Measurements from ENCODE around the gene LMAN1.
A peak's percentile ranks its signal among the peaks of the same experiment; 100 is the strongest.

Gene LMAN1

GRCh38 chr18:59359576-59359952 is 499 bp upstream of the LMAN1 start:
- no peak for DNase-seq

DNA sequence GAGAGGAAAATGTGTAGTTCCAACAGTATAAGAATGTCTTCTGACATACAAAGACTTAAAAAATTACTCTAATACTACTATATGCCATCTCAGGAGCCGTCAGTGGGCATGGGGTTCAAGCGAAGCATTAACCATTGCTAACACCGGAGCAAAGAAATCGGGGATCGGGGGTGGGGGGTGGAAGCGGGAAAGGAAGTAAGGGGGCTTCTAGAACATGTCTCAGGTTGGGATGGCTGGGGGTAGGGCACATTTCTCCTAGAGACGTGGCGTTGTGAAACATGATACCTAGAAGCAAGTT is 702 bp downstream of the LMAN1 start:
- no peak for DNase-seq

GRCh38 chr18:59357928-59358327 is 1.1 kb downstream of the LMAN1 start:
- DNase-seq: no peak

- DNase-seq: no peak
These were observed 4.3 kb downstream of the LMAN1 start for GRCh38 chr18:59354731-59355130.

GRCh38 chr18:59353079-59353680 is 5.9 kb downstream of the LMAN1 start:
- no peak for DNase-seq

DNA sequence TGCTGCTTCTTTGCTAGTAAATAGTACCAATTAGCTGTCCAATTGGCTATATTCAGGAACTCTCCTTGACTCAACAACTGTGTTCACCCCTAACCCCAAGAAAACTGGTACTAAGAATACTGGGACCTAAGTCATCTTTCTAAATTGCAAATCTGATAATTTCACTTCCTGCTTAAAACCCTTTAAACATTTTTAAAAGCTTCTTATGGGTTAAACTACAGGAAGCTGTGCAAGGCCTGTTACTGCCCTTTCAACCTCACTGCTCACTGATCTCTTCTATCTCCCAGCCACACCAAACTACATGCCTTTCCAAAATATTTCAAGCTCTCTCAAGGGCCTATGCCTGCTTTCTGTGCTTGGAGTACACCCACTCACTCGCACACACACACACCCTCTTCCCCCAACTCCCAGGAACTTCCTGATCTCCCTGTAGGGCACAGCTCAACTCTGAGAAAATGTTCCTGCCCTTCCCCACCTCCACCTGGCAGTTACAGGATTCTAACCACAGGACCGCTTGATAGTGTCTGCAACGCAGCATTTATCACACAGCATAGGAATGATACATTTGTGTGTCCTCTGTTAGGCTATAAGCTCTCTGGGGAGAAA is 6.7 kb downstream of the LMAN1 start:
- no peak for DNase-seq

DNA sequence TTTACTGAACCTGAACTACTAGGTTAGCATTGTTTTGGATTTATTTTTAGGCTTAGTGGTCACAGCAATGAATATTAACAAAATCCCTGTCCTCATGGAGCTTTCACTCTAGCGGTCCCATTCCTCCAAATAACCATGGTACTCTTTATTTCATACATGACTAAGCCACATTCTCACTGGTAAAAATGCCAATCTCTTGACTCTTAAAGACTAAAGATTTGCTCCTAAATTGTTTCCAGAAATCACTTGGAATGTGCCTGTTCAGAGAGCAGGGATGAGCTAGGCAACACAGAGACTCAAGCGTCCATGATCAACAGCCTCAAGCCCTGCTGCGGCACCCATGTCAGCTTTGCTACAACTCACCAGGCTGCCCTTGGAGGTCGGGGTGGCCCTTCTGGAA is 13.5 kb downstream of the LMAN1 start:
- no peak for DNase-seq

GRCh38 chr18:59344996-59345395 is 14.1 kb downstream of the LMAN1 start:
- DNase-seq: no peak

DNA sequence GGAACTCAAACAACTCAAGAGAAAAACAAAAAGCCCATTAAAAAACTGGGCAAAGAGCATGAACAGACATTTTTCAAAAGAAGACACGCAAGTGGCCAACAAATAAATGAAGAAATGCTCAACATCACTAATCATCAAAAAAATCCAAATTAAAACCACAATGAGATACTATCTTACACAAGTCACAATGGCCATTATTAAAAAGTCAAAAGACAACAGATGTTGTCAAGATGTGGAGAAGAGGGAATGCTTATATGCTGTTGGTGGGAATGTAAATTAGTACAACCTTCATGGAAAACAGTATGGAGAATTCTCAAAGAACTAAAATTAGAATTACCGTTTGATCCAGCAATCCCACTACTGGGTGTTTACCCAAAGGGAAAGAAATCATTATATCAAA is 15.1 kb downstream of the LMAN1 start:
- DNase-seq: no peak

GRCh38 chr18:59340817-59341216 is 18.2 kb downstream of the LMAN1 start:
- DNase-seq: no peak

DNA sequence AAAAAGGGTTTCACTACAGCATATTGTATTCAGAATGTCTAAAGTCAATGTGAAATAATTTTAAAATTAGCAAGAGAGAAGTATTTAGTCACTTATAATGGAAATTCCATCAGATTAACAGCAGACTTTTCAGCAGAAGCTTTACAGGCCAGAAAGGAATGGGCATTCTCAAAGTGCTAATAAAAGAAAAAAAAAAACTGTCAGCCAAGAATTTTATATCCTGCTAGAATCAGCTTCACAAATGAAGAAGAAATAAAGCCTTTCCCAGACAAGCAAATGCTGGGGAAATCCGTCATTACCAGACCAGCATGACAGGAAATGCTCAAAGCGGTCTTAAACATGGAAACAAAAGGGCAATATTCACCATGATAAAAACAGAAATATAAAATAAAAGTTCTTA is 18.8 kb downstream of the LMAN1 start:
- DNase-seq: no peak

GRCh38 chr18:59332986-59333385 is 26.1 kb downstream of the LMAN1 start:
- no peak for DNase-seq

GRCh38 chr18:59328683-59329082 is 30.4 kb downstream of the LMAN1 start:
- DNase-seq: no peak

DNA sequence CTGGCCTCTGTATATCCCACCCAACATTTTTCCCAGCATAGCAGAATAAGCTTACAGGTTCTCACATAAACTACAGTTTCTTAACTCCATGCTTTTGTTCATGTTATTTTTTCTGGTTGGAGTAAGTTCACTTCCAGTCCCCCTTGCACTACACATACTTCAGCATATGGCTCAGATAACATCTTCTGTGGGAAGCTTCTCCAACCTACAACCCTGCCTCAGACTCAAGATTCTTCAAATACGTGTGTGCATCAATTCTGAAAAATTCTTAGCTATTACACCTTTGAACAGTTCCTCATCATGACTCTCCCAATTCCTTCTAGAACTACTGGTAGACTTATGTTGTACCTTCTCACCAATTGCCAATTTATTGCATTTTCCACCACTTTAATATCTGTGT is 33.1 kb downstream of the LMAN1 start:
- DNase-seq: no peak

DNA sequence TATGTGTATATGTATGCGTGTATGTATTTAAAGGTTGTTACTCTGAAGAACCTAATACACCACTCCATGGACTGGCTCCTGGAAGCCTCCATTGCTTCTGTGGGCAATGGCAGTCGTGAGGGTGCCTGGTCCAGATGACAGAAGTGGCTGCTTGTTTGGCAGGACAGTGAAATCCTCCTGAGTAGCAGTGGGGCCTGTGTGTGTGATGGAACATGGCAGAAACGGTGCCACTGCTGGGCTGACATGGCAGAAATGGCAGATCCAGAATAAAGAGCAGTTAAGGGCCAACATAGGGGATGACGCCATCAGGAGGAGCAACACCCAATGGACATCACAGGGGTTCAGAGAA is 34.5 kb downstream of the LMAN1 start:
- DNase-seq: no peak

DNA sequence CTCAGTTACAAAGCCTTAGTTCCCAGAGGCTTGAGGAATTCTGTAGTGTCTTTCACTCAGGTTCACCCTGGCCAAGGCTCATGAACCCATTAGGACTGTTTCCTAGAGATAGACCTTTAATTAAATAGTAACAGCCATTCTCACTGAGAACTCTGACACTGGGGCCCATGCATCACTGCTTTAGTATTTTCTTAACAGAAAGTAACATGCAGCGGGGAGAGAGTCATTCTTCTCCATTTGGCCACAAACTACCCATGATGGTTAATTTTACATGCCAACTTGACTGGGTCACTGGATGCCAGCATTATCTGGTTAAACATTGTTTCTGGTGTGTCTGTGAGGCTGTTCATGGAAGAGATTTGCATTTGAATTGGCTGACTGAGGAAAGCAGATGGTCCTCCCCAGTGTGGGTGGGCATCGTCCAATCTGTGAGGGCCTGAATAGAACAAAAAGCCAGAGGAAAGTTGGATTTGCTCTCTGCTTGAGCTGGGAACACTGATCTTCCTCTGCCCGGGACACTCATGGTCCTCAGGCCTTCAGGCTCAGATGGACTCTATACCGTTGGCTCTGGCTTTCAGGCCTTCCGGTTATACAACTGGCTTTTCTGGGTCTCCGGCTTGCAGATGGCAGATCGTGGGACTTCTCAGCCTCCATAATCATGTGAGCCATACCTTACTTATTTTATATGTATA is 35.0 kb downstream of the LMAN1 start:
- no peak for DNase-seq

GRCh38 chr18:59318460-59319050 is 40.5 kb downstream of the LMAN1 start, which contains the start of gene CPLX4:
TSS of gene CPLX4 (minus strand) at chr18:59318649. CDS start at chr18:59318462, 187 bp downstream.
- no peak for DNase-seq

DNA sequence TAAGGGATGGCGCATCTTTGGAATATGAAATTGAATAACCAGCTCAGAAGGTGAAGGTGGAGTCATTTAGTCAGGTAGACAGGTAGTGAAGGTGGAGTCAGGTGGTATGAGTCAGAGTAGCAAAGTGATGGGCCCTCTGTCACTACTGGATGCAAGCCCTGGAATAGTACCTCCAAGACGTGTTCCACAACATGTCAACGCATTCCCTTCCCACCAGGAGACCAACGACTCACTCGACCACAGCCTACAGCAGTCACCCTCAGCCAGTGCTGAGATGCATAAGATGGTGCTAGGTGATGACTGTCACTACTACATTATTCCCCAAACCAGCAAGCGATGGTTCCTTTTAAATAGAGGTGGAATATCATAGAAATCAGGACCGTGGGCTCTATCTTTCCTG is 47.4 kb downstream of the LMAN1 start:
- no peak for DNase-seq

DNA sequence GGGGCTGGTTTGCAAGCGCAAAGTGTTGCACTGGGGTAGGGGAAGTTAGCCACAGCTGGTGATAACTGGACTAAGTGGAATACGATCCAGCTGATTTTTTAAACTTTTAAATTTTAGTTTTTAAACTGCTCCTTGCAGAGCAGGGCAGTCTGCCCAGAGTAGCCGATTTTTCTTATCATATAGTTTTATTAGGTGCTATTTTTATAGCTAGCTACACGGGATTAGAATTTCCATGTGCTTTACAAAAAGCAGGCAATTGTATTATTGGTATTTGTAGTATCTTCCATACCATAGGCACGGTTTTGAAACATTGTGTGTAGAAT is 50.2 kb downstream of the LMAN1 start:
- DNase-seq: no peak

GRCh38 chr18:59308248-59308937 is 50.7 kb downstream of the LMAN1 start:
- DNase-seq: peak; percentile 43

DNA sequence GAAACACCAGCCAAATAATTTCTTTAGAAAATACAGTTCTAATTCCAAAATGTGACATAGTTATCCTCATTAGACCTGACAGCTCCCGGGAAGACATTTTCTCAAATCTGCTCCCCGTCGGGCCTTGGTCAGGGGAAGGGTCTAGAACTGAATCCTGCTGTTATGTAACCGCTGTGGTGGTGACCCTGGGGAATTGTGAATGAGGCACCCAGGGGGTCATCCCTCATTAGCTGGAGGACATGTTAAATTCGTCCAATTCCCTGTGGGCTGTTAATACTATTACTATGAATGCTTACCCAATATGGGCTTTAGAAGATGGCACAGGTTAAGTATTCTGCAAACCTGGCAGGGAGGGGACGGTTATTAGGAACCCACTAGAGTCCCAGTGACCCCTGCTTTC is 52.4 kb downstream of the LMAN1 start:
- no peak for DNase-seq

DNA sequence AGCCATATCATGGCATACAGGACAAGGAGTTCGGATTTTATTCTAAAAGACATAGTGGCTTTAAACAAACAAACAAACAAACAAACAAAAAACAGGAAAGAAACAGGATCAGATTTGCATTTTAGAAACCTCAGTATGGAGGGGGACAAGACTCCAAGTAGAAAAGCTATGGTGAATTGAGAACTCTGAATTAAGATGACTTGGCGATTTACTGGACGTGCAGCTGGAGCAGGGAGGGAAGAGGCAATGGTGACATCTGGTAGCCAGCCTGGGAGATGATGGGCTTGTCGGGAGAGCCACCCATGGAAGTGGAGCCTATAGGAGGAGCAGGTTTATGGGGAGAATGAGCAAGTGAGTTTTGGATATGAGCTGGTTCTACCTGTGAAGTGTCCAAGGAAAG is 53.8 kb downstream of the LMAN1 start:
- DNase-seq: no peak

DNA sequence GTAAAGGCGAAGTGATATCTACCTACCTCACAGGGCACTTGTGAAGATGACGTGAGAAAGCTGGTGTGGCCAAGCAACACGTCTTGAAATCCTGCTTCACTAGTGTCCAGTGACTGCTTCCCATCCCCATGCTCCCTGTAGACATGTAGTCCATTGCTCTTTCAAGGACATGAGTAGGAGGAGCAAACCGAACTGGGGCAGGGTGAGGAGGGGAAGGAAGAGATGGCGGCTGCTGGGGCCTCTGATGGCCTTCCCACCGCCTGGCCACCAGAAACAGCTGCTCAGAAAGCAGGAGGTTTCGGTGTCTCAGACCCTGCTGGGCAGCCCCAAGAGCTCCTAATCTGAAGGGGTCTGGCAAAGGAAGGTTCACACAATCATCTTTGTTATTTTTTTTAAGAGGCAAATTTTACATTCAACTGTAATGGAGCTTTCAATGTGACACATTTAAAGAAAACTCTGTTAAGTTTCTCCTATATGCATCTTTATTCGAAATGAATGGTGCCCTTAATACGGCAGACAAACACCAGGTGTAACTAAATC is 55.3 kb downstream of the LMAN1 start:
- no peak for DNase-seq

- DNase-seq: no peak
These were observed 56.1 kb downstream of the LMAN1 start for GRCh38 chr18:59303006-59303405.

All from activated CD4-positive, alpha-beta T cell treated with anti-CD3 and anti-CD28 coated beads for 1 hour (primary cell).